Gastroesophageal sphincter (tissue), 3 donors: ENCODE results near the gene SLC26A8.

Experiments
- CTCF ChIP-seq, 4 experiments: fragments of 200-600 bp in 2 of 4; fragments of 450-650 bp in 2 of 4; sonication (generic) in 1 of 4; IDR thresholded peaks; one replicate each; pipeline ENCODE4 v1.5.1; 2017 to 2019; ENCODE audit warnings: antibody characterized with exemption in 4 of 4, mild to moderate bottlenecking in 2 of 4, moderate library complexity in 2 of 4
- EP300 ChIP-seq: sonication (generic); formaldehyde crosslinking; IDR thresholded peaks from one replicate; pipeline ENCODE4 v1.6.1; 2017; ENCODE audit warnings: antibody characterized with exemption, mild to moderate bottlenecking
- POLR2A ChIP-seq, 2 donors: fragments of 450-650 bp; IDR thresholded peaks; one replicate each; pipeline ENCODE4 v1.6.1; 2017; ENCODE audit warnings: antibody characterized with exemption in 2 of 2, mild to moderate bottlenecking in 2 of 2, moderate library complexity in 1 of 2

GRCh38 chr6:35977308-35977707 lies 47.1 kb downstream of the SLC26A8 start:
- TF ChIP-seq CTCF (IDR thresholded peaks at IDR 0.05) (no peak), POLR2A (IDR thresholded peaks at IDR 0.05) (no peak), EP300 (no peak)
